Activated gamma-delta T cell treated with anti-CD3 and anti-CD28 coated beads, Interleukin-2, amount 50 U/mL, for 16 hours (primary cell): ENCODE measurements around the gene TAS1R2.

ENCODE experiments used
- DNase-seq: peaks from one replicate; pipeline ENCODE4 v3.0.0-alpha.2; 2020; ENCODE audit warnings: low read depth

The TAS1R2 gene

GRCh38 chr1:18799454-18799853 lies 60.0 kb downstream of the TAS1R2 start:
- no peak for DNase-seq

DNA sequence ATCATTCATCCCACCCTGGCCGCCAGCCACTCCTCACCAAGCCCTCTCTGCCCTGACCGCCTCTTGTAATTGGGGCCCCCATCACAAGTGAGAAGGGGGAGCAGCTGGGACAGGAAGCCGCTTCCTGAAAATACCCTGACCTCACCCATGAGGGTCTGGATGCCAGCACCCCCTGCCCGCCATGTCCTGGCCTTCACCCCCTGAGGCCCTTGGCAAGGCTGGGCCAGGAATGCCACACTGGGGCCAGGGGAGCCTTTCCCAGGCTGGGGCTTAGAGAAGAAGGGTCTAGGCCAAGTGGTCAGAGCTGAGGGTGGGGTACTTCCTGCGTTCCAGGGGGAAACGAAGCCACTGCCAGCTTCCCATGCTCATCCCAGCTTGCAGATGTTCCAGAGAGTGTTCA lies 60.5 kb downstream of the TAS1R2 start:
- DNase-seq = no peak

GRCh38 chr1:18798533-18798932 lies 60.9 kb downstream of the TAS1R2 start:
- no peak for DNase-seq

DNA sequence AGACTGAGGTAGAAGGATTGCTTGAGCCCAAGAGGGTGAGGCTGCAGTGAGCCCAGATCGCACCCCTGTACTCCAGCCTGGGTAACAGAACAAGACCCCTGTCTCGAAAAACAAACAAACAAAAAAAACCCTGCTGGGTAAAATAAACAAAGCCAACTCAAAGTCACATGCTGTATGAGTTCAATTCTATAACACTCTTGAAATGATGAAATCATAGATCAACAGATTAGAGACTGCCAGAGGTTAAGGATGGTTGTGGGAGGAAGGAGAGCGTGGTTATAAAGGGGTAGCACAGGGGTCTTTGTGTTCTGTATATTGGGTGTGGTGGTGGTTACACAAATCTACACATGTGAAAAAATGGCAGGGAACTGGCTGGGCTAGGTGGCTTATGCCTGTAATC lies 62.5 kb downstream of the TAS1R2 start:
- no peak for DNase-seq

- DNase-seq = no peak
Observed at GRCh38 chr1:18795002-18795689, 64.3 kb downstream of the TAS1R2 start.

DNA sequence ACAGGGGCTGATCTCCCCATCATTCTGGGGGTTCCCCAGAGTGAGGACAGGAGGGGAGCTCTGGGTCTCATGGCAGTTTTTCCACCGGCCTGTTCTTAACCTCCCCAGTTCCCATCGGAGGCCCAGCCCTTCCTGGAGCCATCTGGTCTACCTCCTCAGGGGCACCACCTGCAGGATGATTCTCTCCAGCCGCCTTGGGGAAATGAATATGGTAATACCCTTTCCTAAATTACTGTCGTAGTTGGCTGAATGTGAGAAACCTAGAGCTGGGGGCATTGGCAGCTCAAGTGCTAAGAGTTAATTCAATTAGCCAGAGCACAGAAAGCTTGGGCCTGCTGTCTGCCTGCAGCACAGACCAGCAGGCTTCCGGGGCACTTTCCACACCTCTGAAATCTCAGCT lies 64.9 kb downstream of the TAS1R2 start:
- DNase-seq = no peak

- DNase-seq = no peak
Observed at GRCh38 chr1:18794051-18794450, 65.4 kb downstream of the TAS1R2 start.

DNA sequence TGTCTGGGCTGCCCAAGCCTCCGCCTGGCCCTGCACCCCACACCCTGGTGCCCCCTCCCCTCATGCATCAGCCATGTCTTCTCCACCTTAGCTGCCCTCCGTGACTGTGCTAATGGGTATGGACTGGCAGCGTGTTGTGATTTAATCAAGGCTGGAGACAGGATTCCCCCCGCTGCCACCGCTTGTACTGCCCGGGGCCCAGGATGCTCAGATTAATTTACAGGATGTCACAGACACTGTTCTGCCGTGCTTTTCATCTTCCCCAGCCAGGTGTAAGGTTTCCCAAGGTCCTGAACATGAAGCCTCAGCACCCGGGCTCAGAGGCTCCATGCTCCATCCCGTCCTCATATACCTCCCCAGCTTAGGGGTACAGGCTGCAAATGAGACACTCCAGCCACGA lies 66.3 kb downstream of the TAS1R2 start:
- no peak for DNase-seq

DNA sequence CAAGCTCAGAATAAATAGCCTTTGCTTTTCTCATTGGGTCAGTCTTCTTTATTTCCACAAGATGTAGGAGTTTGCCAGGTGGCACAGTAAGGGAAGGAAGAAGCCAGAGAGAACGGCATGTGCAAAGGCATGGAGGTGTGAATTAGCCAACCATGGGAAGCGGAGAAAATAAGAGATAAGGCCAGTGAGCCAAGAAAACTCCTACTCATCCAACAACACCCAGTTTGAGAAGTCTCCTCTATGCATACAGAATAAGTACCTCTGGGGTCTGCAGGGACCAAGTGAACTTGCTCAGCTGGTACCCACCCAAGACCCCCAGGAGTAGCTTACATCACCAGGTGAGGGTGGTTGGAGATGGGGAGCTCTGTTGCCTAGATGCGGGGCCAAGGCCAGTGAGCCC lies 66.7 kb downstream of the TAS1R2 start:
- DNase-seq = no peak
